ENCODE measurements around the gene UACA. TPM values are rescaled to one million over a fixed set of nuclear protein-coding genes. Genes with fewer than 3 reads are reported as not detected.
"Not testable (repeated sequence)": the region's sequence is repeated elsewhere in the genome, so short reads cannot be mapped to it uniquely, and the experiment has no call there.

The UACA gene
- polyA plus RNA-seq, 3 donors = 79.7 to 110 (median 102) TPM

- DNase-seq = no peak
Measured at GRCh38 chr15:70757627-70758026, 5.7 kb downstream of the UACA start.

DNA sequence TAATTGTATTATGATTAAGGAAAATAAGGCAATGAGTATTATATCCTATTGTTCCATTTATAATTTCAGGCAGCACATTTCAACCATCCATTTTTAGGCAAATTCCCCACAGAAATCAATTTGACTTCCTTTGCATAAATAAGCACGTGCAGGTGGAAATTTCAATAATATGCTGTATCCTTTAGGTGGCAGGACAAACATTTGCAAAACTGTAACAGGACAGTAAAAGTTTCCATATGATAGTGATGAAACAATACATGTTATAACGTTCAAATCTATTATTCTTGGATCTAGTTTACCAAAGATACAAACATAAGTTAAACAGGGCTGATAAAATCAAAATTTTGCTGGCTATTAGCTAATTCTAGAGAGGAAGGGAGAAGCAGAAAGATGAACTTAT, 8.5 kb downstream of the UACA start:
- DNase-seq = no peak

DNA sequence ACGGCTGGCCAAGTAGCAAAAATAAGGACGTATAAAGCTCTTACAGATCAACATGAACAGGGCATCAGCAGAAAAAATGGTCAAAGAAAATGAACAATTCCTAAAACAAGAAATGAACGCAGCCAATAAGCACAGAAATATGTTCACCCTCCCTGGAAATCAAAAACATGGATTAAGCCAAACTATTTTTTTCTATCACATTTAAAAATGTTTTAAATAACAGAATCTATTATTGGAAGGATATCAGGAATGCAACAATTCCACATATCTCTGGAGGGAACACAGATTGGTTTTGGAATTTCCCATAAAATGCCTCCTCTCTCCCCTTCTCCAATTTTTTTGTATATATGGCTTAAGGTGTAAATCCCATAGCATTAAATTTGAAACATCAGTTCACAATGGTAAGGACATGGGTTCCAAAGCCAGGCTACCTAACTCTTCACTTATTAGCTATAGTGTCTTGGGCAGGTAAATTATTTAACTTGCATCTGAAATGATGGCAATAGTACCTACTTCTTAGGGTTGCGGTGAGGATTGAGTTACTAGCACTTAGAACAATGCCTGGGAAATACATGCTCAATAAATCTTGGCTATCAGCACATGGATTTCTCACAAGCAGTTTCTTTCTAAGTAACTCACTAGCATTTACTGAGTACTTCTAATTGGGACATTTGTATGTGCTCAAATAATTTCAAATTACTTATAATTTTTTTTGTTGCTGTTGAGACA, 10.1 kb downstream of the UACA start:
- no peak for DNase-seq

GRCh38 chr15:70752193-70752635, 11.1 kb downstream of the UACA start:
- no peak for DNase-seq

- no peak for DNase-seq
Measured at GRCh38 chr15:70750203-70750869, 13.0 kb downstream of the UACA start.

DNA sequence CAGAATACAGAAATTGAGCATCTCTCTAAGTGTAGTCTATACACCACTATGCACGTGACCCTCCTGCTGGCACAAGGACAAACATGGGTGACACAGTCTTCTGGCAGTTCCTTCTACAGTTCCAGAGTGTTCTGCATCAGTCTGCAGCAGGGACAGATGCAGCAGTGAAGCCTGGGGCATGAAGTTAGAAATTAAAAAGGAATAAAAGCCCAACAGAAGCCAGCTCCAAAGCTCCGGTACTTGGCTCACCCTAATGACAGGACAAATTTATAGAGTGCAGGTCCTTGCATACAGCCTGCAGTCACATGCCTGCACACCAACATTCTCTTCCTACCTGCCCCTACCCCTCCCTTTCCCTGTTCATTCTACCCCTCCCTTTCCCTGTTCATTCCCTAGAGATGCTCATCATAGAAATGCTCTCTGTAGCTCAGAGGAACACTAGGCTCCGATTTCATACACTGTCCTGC, 15.0 kb downstream of the UACA start:
- DNase-seq = no peak

GRCh38 chr15:70746598-70746997, 16.8 kb downstream of the UACA start:
- not testable (repeated sequence) for DNase-seq

GRCh38 chr15:70742928-70743327, 20.4 kb downstream of the UACA start:
- DNase-seq = no peak

DNA sequence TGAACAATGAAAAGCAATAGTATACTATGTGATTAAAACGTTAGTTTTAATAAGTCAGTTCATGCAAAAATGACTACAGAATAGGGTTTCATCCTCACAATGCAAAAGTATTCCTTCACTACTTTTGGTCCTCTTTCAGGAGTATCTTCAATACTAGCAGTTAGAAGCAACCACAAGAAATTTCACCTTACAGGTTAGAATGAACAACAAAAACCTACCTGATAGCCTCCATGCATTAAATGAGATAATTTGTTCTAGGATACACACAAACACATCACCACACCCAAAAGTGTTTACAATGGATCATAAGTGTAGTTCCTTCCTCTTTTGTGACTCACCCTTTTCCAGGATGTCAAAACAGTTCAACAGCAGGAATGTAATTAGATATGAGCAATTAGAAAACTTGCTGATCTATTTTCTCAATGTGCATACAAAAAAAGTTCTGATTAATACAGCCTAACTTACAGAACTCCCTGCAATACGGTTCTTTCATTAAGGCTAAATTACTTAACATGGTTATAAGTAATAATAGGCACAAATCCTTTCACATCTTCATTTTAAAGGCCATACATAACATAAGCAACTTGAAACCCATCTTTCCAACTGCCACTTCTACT, 21.6 kb downstream of the UACA start:
- DNase-seq = no peak

DNA sequence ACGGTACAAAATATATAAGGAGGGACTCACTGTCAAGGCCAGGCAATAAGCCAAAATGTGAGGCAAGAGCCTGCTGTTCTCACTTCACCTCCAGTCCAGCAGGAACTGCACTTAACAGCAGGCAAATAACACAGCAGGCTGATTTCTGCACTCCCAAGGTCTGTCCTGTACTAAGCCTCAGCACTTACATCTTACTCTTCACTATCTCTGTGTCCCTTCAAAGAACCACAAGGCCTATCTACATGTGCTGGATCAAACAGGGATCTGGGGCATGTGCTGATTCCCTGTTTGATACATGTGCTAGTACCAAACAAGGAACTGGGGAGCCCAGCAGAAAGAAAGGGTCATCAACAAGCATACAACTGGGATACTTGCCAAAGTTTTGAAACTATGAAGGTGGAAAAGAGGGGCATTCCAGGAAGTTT, 22.2 kb downstream of the UACA start:
- DNase-seq = no peak

DNA sequence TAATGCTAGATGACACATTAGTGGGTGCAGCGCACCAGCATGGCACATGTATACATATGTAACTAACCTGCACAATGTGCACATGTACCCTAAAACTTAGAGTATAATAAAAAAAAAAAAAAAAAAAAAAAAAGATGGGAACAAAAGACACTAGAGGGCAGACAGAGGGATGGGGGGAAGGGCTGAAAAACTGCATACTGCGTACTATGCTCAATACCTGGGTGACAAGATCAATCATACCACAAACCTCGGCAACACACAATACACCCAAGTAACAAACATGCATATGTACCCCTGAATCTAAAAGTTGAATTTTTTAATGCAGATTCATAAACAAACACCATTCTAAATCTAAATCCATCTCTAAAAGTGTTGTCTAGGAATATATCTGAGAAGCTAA, 28.3 kb downstream of the UACA start:
- DNase-seq = not testable (repeated sequence)

GRCh38 chr15:70729164-70729563, 34.2 kb downstream of the UACA start:
- DNase-seq = no peak

DNA sequence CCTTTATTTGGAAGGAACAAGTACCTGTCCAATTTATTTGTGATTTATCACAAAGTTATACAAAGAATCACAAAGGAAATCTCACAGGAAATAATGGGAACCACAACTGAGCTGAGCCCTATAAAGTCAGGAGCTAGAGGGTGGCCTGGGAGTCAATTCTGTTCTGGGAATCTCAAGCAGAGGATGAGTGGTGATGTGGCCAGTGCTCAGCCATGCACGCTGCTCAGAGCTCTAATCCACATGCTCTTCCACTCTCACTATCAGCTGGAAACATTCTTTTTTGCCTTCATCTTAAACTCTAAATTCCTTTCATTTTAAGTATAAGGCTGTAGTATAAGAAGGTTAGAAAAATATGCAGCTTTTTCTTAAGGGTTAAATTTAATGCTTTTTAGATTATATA, 36.6 kb downstream of the UACA start:
- DNase-seq = no peak

GRCh38 chr15:70723927-70724326, 39.4 kb downstream of the UACA start:
- DNase-seq = no peak

DNA sequence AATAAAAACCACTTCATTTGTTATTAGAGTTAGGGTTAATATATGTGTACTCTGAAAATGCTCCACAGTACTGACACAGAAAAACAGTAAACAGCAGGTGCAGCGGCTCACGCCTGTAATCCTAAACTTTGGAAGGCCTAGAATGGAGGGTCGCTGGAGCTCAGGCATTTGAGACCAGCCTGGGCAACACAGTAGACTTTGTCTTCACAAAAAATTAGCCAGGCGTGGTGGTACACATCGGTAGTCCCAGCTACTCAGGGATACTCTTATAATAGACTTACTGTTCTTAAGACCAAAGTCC, 40.3 kb downstream of the UACA start:
- no peak for DNase-seq

DNA sequence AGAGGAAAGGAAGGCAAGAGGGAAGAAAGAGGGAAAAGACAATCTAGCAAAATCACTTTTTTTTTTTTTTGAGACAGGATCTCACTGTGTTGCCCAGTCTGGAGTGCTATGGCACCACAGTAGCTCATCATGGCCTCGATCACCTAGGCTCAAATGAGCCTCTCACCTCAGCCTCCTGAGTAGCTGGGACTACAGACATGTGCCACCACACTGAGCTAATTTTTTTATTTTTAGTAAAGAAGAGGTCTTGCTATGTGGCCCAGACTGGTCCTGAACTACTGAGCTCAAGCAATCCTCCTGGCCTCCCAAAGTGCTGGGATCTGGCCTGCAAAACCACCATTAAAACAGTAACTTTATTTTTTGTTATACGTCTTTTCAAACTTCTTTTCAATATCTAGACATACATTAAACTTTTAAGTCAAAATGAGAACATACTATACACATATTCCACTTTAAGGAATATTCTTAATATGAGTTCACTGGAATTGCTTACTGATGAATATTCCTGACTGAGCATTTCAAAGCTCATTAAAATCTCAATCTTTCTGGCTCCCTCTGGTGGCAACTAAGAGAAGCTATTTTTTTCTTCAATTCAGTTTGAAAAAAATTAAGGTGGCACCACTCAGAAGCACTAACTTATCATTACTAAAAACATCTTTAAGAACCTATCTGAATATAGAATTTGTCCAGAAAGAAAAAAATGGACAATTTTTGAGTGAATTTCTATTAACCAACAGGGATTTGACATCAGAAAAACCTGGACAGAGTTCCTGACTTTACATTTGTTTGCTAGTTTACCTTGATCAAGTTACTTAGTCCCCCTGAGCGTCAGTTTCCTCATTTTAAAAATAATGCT, 40.9 kb downstream of the UACA start:
- DNase-seq = no peak

DNA sequence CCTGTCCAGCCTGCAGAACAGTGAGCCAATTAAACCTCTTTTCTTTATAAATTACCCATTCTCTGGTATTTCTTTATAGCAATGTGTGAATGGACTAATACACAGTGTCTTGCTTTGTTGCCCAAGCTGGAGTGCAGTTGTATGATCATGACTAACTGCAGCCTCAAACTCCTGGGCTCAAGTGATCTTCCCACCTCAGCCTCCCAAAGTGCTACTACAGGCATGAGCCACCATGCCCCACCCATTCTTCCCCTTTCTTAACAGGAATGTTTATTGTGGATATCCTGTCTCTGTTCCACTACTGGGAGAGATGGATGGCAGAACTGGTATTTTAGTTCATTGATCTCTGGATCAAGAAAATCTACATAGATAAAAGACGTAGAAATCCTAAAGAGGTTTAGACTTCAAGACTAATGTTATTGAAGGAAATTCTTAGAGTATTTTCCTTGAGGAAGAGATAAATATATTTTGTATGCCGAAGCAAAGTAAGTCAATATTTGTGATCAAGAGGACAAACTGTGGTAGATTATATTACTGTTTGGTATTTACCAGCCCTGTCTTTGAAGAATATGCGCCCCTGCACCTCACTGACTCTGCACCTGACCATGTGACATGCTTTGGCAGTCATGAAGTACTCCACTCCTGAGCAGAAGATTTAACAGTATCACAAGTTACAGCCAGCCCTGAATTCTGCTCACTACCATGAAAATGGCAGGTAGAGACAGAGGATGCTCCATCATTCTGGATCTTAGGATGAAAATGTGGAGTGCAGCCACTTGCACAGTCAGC, 42.9 kb downstream of the UACA start:
- no peak for DNase-seq

DNA sequence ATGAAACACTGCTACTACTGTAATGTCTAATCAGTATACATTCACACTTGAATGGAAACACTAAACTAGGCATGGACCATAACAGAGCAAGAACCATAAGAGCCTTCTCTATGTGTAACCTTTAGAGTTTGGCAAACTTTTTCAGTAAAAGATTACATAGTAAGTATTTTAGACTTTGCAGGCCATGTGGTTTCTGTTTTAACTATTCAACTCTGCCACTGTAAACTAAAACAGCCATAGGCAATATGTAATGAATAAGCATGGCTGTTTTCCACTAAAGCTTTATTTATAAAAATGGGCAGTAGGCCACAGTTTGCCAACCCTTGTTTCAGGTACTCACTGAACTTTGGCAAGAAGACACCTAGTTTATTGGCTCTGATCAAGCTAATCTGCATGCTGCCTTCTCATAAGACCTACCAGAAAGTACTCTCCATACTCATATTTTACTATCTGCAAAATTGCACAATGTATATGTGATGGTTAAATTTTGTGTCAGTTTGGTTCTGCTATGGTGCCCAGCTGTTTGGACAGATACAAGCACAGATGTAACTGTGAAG, 46.0 kb downstream of the UACA start:
- no peak for DNase-seq

DNA sequence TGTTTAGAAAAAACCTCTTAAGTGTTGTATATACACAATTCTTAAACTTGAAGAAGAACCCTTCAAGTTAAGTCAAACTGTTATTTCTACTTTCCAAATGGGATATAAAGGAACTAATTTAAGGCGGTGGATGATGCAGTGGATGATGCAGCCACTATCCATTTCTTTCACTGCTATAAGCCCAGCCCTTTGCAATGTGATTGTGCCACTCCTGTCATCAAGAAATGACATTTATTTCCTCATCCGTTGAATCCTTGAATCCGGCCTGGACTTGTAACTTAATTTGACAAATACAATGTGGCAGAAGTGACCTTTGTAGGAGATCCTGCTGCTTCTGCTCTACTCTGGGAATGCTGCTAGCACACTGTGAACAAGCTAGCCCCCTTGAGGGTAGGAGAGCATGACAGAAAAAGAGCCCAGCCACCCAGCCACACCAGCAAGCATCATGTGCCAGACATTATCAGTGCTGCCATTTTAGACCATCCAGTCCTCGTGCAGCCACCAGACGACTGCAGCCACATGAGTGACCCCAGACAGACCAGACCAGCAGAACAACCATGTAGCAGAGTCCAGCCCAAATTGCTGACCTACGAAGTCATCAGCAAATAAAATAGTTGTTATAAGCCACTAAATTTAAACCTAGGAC, 47.4 kb downstream of the UACA start:
- no peak for DNase-seq

DNA sequence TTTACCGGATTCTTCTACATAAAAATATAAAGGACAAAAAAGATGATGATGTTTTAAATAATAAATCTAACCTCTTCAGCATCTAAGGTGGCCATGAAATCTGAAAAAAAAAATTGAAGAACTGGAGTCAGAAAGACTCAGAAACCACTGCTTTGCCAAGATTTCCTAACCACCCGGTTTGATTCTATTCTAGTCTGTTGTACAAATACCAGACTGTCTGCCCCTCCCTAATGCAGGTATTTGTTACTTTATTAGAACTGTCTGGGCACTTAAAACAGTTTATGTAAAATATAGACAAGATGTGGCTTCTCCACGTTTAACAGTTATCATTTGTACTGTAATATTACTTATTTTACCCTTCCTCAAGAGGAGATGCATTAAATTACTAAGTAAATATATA, 48.8 kb downstream of the UACA start:
- no peak for DNase-seq

DNA sequence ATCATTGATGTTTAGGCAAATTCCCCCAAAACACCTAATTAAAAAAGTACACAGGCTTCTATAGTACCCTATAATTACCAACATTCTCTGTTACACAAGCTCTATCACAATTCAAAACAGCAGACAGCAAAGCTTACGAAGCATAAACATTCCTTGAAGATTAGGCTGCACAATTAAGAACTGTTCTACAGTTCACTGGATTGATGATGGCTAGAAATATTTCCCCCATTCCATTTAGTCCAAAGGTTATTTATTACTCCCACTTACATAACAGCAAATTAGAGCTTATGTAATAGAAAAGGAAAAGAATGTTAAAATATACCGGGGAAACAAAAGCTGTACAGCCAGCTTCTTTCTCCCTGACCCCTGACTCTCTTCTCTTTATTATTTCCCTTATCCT, 49.3 kb downstream of the UACA start:
- no peak for DNase-seq

Measured in renal pelvis (tissue), 4 donors.